K562 (cell line): ENCODE measurements around the gene AMBRA1. TPM values are rescaled to one million over a fixed set of nuclear protein-coding genes. Genes with fewer than 3 reads are reported as not detected.
A peak's percentile ranks its signal among the peaks of the same experiment; 100 is the strongest.

ENCODE experiments used
- ADNP ChIP-seq: fragments of 200-800 bp; sonication (Bioruptor generic); IDR thresholded peaks from 2 replicates; pipeline ENCODE4 v1.6.1; 2016; ENCODE audit warnings: missing genetic modification characterization, missing compliant biosample characterization
- ATF2 ChIP-seq: sonication (generic); formaldehyde crosslinking; IDR thresholded peaks from 2 replicates; pipeline ENCODE4 v1.8.1; 2022; ENCODE audit warnings: missing genetic modification reagents
- CTCF ChIP-seq, 3 experiments: IDR thresholded peaks in 2 of 3; conservative IDR thresholded peaks in 1 of 3; 2 replicates each; pipeline ENCODE4 v1.5.1; 2011 to 2012; ENCODE audit warnings: low read length in 3 of 3, mild to moderate bottlenecking in 3 of 3, control low read depth in 2 of 3, improper control_type of control experiment in 1 of 3, inconsistent platforms in 1 of 3, low read depth in 1 of 3, mixed read lengths in 1 of 3, moderate library complexity in 1 of 3; ENCODE audit not compliant: insufficient read depth in 2 of 3
- ID3 ChIP-seq, 2 experiments: fragments of 250-450 bp in 1 of 2; fragments of 450-650 bp in 1 of 2; sonication (Bioruptor Pico) in 1 of 2; IDR thresholded peaks; 2 replicates each; pipeline versions ENCODE4 v1.6.1 to v1.8.0; 2016 to 2021; ENCODE audit warnings: mild to moderate bottlenecking in 2 of 2, moderate library complexity in 2 of 2, missing compliant biosample characterization in 1 of 2, missing genetic modification characterization in 1 of 2
- JUNB ChIP-seq: fragments of 450-650 bp; formaldehyde crosslinking; conservative IDR thresholded peaks from 2 replicates; pipeline ENCODE4 v1.4.0; 2020; ENCODE audit warnings: mild to moderate bottlenecking
- NCOA4 ChIP-seq: fragments of 450-650 bp; IDR thresholded peaks from 2 replicates; pipeline ENCODE4 v1.6.1; 2018; ENCODE audit warnings: mild to moderate bottlenecking; ENCODE audit not compliant: partially characterized antibody
- TAF15 ChIP-seq: fragments of 200-400 bp; formaldehyde crosslinking; IDR thresholded peaks from 2 replicates; pipeline ENCODE4 v1.6.1; 2017; ENCODE audit warnings: mild to moderate bottlenecking, low read depth, low read length, moderate library complexity
- TEAD2 ChIP-seq: fragments of 450-650 bp; IDR thresholded peaks from 2 replicates; pipeline ENCODE4 v1.6.1; 2016; ENCODE audit warnings: missing genetic modification characterization, control low read depth, missing compliant biosample characterization
- ZBTB33 ChIP-seq: sonication (generic); formaldehyde crosslinking; IDR thresholded peaks from 2 replicates; pipeline ENCODE4 v1.8.1; 2023; ENCODE audit warnings: mild to moderate bottlenecking, missing genetic modification reagents
- ZNF124 ChIP-seq: sonication (generic); formaldehyde crosslinking; IDR thresholded peaks from 2 replicates; pipeline ENCODE4 v1.8.1; 2022; ENCODE audit warnings: missing genetic modification reagents
- ZNF253 ChIP-seq: fragments of 250-450 bp; sonication (Bioruptor Pico); conservative IDR thresholded peaks from 2 replicates; pipeline ENCODE4 v1.6.1; 2021; ENCODE audit warnings: mild to moderate bottlenecking
- ZNF785 ChIP-seq: fragments of 250-450 bp; sonication (Bioruptor Pico); IDR thresholded peaks from 2 replicates; pipeline ENCODE4 v1.4.0; 2020; ENCODE audit warnings: mild to moderate bottlenecking
- polyA plus RNA-seq, 8 experiments: library from polyadenylated mRNA; depleted of rRNA in 4 of 8; stranded (reverse) in 5 of 8; unstranded in 3 of 8; fragments of >200 nt; fragmentation: Nextera tagmentation in 2 of 8; fragmentation: Illumina TruSeq in 1 of 8; extraction: Ambion mirVana in 2 of 8; extraction: Trizol in 1 of 8; gene quantifications; 2 replicates each; pipeline versions ENCODE4 v1.2.1 to v1.2.3, GENCODE V29; 2011 to 2014; ENCODE audit warnings: inconsistent platforms in 1 of 8, missing spikeins in 1 of 8
- total RNA-seq, 7 experiments: library from RNA; depleted of rRNA in 6 of 7; stranded (reverse); fragments of >200 nt in 6 of 7; fragmentation: Illumina TruSeq in 2 of 7; extraction: Trizol in 2 of 7; gene quantifications; 2 replicates each; pipeline versions ENCODE4 v1.2.1 to v1.2.3, GENCODE V29; 2011 to 2021; ENCODE audit warnings: low replicate concordance in 1 of 7

AMBRA1 gene
- total and polyA plus RNA-seq, 9 of the 15 experiments (the other 6 are each of a cell fraction or from before 2014, with no cell fraction given): 0.15 to 24.5 (median 13.0) TPM

GRCh38 chr11:46367244-46367915, 226.4 kb downstream of the AMBRA1 start (continued):
- TF ChIP-seq ZBTB33 (no peak), TAF15 (no peak), NCOA4 (no peak), ZNF253 (no peak), ID3 (CRISPR knock-in tag; IDR thresholded peaks at IDR 0.05) (no peak), ID3 (tag; IDR thresholded peaks at IDR 0.05) (no peak), ZNF124 (CRISPR knock-in tag) (no peak), JUNB (CRISPR knock-in tag) (no peak), ZNF785 (no peak), TEAD2 (tag) (no peak), CTCF (IDR thresholded peaks at IDR 0.05 in 2 of 3, conservative IDR thresholded peaks at IDR 0.05 in 1 of 3; ENCODE audit: insufficient read depth in 2 of 3, low read depth in 1 of 3, low read length in 3 of 3) (peak; percentile 81 to 89 (median 84)), ADNP (tag) (no peak), ATF2 (CRISPR knock-in tag) (no peak)
